Measurements from ENCODE around the gene GNA14. TPM values are rescaled to one million over a fixed set of nuclear protein-coding genes. Genes with fewer than 3 reads are reported as not detected.
"Not testable (repeated sequence)": the region's sequence is repeated elsewhere in the genome, so short reads cannot be mapped to it uniquely, and the experiment has no call there.

GNA14 gene
- total RNA-seq, 3 donors from 2014 or later (not counting 1 experiment from before 2014, with no cell fraction given) = 1.8 TPM; not detected in 2

- no peak for ATAC-seq
- H3K9me3 ChIP-seq (ENCODE audit: control insufficient read depth, insufficient read depth, low read length) = no peaks in the 10 kb centered on the region
- no peaks in the 10 kb centered on the region for H3K27me3 Mint-ChIP-seq (ENCODE audit: low read depth in 2 of 2)
- no peaks in the 10 kb centered on the region for H3K4me1 Mint-ChIP-seq
- no peak overlapping the region for H3K4me3 Mint-ChIP-seq
- DNase-seq = no peak
- no peak for TF ChIP-seq CTCF (IDR thresholded peaks at IDR 0.05)
- no peaks in the 10 kb centered on the region for H3K4me1 ChIP-seq (ENCODE audit: control insufficient read depth, insufficient read depth, low read length)
- intact Hi-C loops (cut with micrococcal nuclease) = no loop called here
- no CpG with 5 or more reads among the region's 2 CpGs for WGBS (ENCODE audit: insufficient coverage)
- H3K27ac Mint-ChIP-seq = no peak overlapping the region
- no peaks in the 10 kb centered on the region for H3K36me3 ChIP-seq (ENCODE audit: control insufficient read depth, insufficient read depth, low read length)
- no peaks in the 10 kb centered on the region for H3K9me3 Mint-ChIP-seq
- H3K27ac ChIP-seq (ENCODE audit: low read length) = no peak overlapping the region
- no peaks in the 10 kb centered on the region for H3K27me3 ChIP-seq (ENCODE audit: control insufficient read depth, insufficient read depth, low read length)
- no peak overlapping the region for H3K4me3 ChIP-seq (ENCODE audit: low read length)
- no peaks in the 10 kb centered on the region for H3K36me3 Mint-ChIP-seq
These were observed 227.5 kb downstream of the GNA14 start for GRCh38 chr9:77420641-77421040.

- Mint-ChIP-seq H3K36me3 (no peaks in the 10 kb centered on the region), H3K4me3 (no peak overlapping the region), H3K27me3 (ENCODE audit: low read depth in 2 of 2) (no peaks in the 10 kb centered on the region), H3K4me1 (no peaks in the 10 kb centered on the region), H3K9me3 (no peaks in the 10 kb centered on the region), H3K27ac (no peak overlapping the region)
- intact Hi-C loops (cut with micrococcal nuclease) = no loop called here
- Histone ChIP-seq H3K4me3 (ENCODE audit: low read length) (no peak overlapping the region), H3K9me3 (ENCODE audit: control insufficient read depth, insufficient read depth, low read length) (no peaks in the 10 kb centered on the region), H3K27ac (ENCODE audit: low read length) (no peak overlapping the region), H3K27me3 (ENCODE audit: control insufficient read depth, insufficient read depth, low read length) (no peaks in the 10 kb centered on the region), H3K36me3 (ENCODE audit: control insufficient read depth, insufficient read depth, low read length) (no peaks in the 10 kb centered on the region), H3K4me1 (ENCODE audit: control insufficient read depth, insufficient read depth, low read length) (no peaks in the 10 kb centered on the region)
- TF ChIP-seq CTCF (IDR thresholded peaks at IDR 0.05) = no peak
- ATAC-seq = no peak
- DNase-seq = no peak
These were observed 229.9 kb downstream of the GNA14 start for GRCh38 chr9:77418226-77418625.

GRCh38 chr9:77417566-77417965, 230.6 kb downstream of the GNA14 start:
- DNase-seq = no peak
- Mint-ChIP-seq H3K9me3 (no peaks in the 10 kb centered on the region), H3K36me3 (no peaks in the 10 kb centered on the region), H3K4me1 (no peaks in the 10 kb centered on the region), H3K27ac (no peak overlapping the region), H3K4me3 (no peak overlapping the region), H3K27me3 (ENCODE audit: low read depth in 2 of 2) (no peaks in the 10 kb centered on the region)
- H3K27me3 ChIP-seq (ENCODE audit: control insufficient read depth, insufficient read depth, low read length) = no peaks in the 10 kb centered on the region
- TF ChIP-seq CTCF (IDR thresholded peaks at IDR 0.05) = no peak
- intact Hi-C loops (cut with micrococcal nuclease) = no loop called here
- no peak overlapping the region for H3K4me3 ChIP-seq (ENCODE audit: low read length)
- ATAC-seq = no peak
- H3K36me3 ChIP-seq (ENCODE audit: control insufficient read depth, insufficient read depth, low read length) = no peaks in the 10 kb centered on the region
- WGBS (ENCODE audit: insufficient coverage) = 93% methylated on average over 4 of the region's 5 CpGs
- H3K4me1 ChIP-seq (ENCODE audit: control insufficient read depth, insufficient read depth, low read length) = no peaks in the 10 kb centered on the region
- no peak overlapping the region for H3K27ac ChIP-seq (ENCODE audit: low read length)
- no peaks in the 10 kb centered on the region for H3K9me3 ChIP-seq (ENCODE audit: control insufficient read depth, insufficient read depth, low read length)

- H3K27ac ChIP-seq (ENCODE audit: low read length); H3K9me3 ChIP-seq (ENCODE audit: control insufficient read depth, insufficient read depth, low read length); H3K9me3 Mint-ChIP-seq; H3K27me3 ChIP-seq (ENCODE audit: control insufficient read depth, insufficient read depth, low read length); H3K27ac Mint-ChIP-seq; H3K4me1 Mint-ChIP-seq; DNase-seq; H3K27me3 Mint-ChIP-seq (ENCODE audit: low read depth in 2 of 2); intact Hi-C loops (cut with micrococcal nuclease); H3K4me1 ChIP-seq (ENCODE audit: control insufficient read depth, insufficient read depth, low read length); H3K4me3 Mint-ChIP-seq; H3K4me3 ChIP-seq (ENCODE audit: low read length); ATAC-seq: not testable (repeated sequence)
- peaks cover 24% of the 10 kb centered on the region for H3K36me3 Mint-ChIP-seq
- 89% methylated on average over 9 of the region's 9 CpGs for WGBS (ENCODE audit: insufficient coverage)
- H3K36me3 ChIP-seq (ENCODE audit: control insufficient read depth, insufficient read depth, low read length) = peaks cover 20% of the 10 kb centered on the region
These were observed 239.6 kb downstream of the GNA14 start for GRCh38 chr9:77408521-77408920.
